Measurements from ENCODE around the gene BRINP2. TPM values are rescaled to one million over a fixed set of nuclear protein-coding genes. Genes with fewer than 3 reads are reported as not detected.

Gene BRINP2
- polyA plus RNA-seq, 4 donors, result 0.16 to 1.1 (median 0.60) TPM

DNA sequence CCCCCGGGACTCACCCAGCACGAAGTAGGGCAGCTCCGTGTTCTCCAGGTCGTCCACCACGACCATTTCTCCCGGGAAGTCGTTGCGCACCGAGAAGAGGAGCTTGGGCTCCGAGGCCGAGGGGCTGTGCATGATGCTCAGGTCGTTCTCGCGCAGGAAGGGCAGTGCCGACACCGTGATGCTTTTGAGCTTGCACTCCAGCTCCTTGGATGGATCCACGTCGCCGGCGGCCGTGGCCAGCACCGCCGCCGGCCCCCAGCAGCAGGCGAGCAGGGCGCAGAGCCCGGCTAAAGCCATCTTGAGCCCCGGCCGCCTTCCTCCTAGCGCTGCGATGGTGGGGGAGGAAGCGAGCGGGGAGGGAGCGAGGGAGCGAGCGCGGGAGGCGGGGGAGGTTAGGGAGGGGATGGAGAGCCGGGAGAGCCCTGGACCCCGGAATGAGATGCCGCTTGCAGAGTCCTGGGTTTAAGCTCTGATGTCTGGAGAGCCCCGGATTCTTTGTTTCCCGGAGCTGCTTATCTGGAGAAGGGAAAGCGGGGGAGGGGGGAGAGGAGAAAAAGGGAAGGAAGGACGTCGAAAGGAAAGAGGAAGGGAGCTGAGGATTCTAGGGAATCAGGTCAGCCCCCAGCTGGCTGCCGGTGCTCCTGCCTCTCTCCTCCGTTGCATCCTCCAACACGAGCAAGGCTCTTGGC is 6.2 kb upstream of the BRINP2 start, which contains the start of gene ASTN1:
ASTN1 (minus strand) TSS at position 333 of the 689 bp plus-strand sequence; CDS start at position 297, 36 bp downstream.
- DNase-seq (ENCODE audit: low read depth in 4 of 4, low spot score in 3 of 4), result no peak

DNA sequence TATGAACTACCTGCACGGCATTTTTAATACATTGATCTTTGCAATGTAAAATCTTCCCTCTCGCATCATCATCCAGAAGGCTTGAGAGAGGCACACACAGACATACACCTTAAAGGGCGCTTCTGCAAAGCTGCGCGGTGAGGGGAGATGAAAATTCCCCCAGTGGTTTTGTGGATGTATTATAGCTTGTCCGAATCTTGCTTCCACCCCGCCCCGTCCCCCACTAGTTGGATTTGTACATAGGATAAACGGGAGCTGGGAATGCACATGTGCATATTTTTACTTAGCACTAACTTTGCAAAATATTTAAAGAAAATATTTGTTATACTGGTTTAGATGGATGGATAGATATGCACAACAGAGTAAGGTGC is 5.7 kb upstream of the BRINP2 start:
- DNase-seq (ENCODE audit: low read depth in 4 of 4, low spot score in 3 of 4), result no peak

GRCh38 chr1:177171536-177172123 is 872 bp downstream of the BRINP2 start:
- no peak for DNase-seq (ENCODE audit: low read depth in 4 of 4, low spot score in 3 of 4)

DNA sequence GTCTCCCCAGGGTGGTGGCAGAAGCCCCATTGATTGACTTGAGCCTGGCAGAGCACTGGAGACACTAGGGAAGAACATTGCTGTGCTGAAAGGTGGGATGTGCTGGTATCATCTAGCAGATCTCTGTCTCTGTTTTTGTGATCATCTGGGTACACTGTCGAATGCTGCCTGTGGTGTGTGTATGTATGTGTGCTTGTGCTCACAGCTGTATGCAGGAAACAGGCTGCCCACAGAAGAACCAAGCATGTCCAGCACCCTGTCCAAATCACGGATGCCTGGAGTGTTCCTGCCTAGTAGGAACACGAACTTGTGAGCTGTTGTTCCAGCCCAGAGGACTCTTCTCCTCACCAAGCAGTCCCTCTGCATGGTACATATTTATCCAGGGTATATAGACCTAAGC is 1.5 kb downstream of the BRINP2 start:
- DNase-seq (ENCODE audit: low read depth in 4 of 4, low spot score in 3 of 4), result no peak

DNA sequence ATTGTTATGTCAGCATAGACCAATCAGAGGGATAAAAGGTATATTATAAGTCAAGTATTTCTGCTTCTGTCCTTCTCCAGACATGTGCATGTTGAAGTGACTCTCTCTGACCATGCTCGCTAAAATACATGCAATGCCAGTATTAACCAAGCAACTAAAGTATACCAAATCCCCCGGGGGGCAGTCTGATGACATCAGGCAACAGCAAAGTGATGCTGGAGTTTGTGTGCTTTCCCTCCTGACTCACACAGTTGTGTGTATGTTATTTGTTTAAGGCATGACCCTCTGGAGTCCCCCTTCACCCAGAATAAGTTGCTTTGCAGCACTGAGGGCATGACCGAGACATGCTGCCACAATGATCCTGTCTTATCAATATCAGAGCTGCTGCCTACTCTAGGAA is 2.1 kb downstream of the BRINP2 start:
- DNase-seq (ENCODE audit: low read depth in 4 of 4, low spot score in 3 of 4), result no peak

- no peak for DNase-seq (ENCODE audit: low read depth in 4 of 4, low spot score in 3 of 4)
Measured at GRCh38 chr1:177173976-177174375, 3.2 kb downstream of the BRINP2 start.

DNA sequence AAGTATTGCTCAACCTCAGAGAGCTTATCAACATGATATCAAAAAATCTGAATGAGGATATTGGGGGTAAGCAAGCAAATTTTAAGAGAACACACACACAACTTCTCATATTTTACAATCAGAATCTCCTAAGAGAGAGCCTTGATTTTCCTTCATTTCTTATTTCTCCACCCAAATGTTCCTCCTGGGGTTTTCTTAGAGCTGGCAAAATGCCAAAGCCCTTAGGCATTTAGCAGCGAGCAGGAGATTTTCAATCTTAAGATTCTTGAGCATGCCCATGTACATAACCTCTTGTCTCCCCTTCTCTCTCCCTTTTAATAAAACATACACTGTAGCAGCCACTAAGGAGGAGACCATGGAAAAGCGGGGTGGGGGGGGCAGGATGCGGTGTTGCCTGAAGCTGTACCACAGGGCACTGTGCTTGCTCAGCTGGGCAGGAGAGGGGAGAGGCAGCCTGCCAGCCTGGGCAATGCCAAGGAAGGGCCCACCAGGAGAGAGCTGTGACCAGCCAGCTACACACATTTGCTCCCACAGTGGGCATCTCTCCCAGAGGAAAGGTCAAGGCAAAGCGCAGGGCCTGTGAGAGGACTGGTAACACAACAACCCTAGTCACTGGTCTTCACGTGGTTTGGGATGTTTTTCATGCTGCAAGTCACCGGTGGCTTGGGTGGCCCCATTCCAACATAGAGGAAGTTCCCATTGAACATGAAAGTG is 4.3 kb downstream of the BRINP2 start:
- DNase-seq (ENCODE audit: low read depth in 4 of 4, low spot score in 3 of 4), result no peak

DNA sequence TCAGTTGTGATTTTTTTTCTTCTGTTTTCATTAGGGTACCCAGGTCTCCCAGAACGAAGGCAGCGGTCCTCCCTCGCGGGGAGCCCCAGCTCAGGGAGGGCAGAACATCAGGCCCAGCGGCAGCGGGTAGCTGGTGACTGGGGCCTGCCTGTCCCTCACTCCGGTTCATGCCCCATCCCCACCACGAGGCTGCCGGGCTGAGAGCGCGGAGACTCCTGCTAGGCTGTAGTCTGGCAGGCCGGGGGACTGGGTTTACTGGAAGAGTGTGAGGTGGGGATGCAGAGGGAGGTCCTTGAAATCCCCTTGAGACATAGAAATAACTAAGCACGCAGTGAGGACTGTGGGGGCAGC is 10.5 kb downstream of the BRINP2 start:
- DNase-seq (ENCODE audit: low read depth in 4 of 4, low spot score in 3 of 4), result no peak

- DNase-seq (ENCODE audit: low read depth in 4 of 4, low spot score in 3 of 4), result peak in 2 of 4 donors; percentile 39 to 46
Measured at GRCh38 chr1:177181631-177182291, 11.0 kb downstream of the BRINP2 start.

- no peak for DNase-seq (ENCODE audit: low read depth in 4 of 4, low spot score in 3 of 4)
Measured at GRCh38 chr1:177183836-177184235, 13.1 kb downstream of the BRINP2 start.

DNA sequence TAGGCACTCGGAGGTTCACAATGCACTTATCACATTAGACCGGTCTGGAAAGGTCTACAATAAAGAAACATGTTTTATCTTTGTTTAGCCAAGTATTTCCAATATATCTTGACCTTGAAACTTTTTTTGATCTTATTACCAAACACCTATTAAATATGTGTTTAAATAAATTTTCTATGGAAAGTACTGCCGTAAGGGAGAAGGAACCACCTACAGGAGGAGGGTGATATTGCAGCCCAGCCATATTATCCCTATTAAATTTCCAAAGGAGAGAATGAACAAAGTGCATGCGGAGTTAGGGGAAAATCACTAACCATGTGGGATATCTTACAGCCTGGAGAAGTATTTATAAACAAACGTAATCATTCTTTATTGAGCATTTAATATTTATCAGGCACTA is 14.5 kb downstream of the BRINP2 start:
- DNase-seq (ENCODE audit: low read depth in 4 of 4, low spot score in 3 of 4), result no peak

DNA sequence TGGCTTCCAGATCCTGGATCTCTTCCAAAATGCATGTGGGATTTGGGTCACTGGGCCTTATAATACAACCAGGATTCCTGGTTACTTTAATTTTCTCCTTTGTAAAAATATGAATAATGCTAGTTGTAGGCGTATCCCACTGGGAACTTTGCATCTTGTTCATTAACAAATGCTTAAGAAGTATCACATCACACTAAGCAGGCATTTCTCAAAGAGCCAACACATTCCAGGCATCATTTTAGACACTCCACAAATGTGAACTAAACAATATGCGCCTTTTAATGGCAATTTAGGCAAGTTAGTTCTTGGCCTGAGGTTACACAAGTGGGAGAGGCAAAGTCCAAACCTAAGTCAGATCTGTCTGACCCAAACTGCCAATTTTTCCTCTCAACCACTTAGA is 15.9 kb downstream of the BRINP2 start:
- no peak for DNase-seq (ENCODE audit: low read depth in 4 of 4, low spot score in 3 of 4)

- DNase-seq (ENCODE audit: low read depth in 4 of 4, low spot score in 3 of 4), result no peak
Measured at GRCh38 chr1:177190308-177190970, 19.7 kb downstream of the BRINP2 start.

GRCh38 chr1:177198243-177198642 is 27.5 kb downstream of the BRINP2 start:
- no peak for DNase-seq (ENCODE audit: low read depth in 4 of 4, low spot score in 3 of 4)

DNA sequence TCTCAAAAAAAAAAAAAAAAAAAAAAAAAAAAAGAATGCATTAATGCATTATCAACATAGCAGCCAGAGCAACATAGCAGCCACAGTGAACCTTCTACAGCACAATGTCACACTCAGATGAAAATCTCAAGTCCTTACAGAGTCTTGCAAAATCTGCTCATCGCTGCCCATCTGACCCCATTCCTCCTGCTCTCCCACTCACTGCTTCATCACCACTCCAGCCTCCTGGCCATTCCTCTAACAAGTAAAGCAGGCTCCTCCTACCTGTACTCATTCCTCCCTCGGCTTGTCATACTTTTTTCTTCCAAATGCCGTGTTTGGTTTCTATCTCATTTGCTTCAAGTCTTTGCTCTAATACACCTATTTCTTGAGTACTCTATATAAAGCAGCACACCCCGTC is 29.5 kb downstream of the BRINP2 start:
- DNase-seq (ENCODE audit: low read depth in 4 of 4, low spot score in 3 of 4), result no peak

GRCh38 chr1:177206831-177207355 is 36.1 kb downstream of the BRINP2 start:
- no peak for DNase-seq (ENCODE audit: low read depth in 4 of 4, low spot score in 3 of 4)

DNA sequence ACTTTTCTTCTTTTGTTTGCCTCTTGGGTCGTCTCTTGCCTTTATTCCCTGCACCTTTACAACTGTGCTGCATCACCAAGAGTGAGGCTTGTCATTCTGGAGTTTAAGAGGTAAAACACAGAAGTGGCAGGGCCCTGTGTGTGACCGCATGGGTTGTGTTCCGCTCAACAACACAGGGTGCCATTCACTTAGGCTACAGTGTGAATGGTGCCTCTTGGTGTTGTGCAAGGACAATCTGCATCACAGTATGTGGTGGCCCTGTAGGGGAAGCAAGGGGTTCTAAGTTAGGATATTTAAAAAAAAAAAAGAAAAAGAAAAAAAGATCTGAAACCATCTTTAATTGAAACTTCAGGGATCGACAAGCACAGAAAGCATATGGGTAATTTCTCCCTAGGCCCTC is 38.2 kb downstream of the BRINP2 start:
- no peak for DNase-seq (ENCODE audit: low read depth in 4 of 4, low spot score in 3 of 4)

DNA sequence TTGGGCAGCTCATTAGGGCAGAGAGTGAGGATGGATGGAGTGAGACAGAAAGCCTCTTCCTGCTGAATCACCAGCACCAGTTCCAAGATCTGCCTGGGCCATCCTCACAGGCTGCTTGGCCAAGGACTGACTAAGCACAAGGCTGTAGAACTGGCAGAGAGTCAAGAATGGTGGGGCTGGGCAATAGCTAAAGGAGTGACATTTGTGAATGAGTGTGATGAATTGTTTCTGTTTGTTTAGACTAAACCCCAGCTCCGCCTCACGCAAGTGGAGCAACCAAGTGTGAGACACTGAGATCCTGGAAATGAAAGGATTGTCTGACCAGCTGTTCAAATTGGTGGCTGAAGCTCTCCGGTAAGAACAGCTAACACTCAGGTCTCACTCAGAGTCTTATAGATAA is 38.6 kb downstream of the BRINP2 start:
- DNase-seq (ENCODE audit: low read depth in 4 of 4, low spot score in 3 of 4), result no peak

GRCh38 chr1:177210071-177210470 is 39.3 kb downstream of the BRINP2 start:
- no peak for DNase-seq (ENCODE audit: low read depth in 4 of 4, low spot score in 3 of 4)

DNA sequence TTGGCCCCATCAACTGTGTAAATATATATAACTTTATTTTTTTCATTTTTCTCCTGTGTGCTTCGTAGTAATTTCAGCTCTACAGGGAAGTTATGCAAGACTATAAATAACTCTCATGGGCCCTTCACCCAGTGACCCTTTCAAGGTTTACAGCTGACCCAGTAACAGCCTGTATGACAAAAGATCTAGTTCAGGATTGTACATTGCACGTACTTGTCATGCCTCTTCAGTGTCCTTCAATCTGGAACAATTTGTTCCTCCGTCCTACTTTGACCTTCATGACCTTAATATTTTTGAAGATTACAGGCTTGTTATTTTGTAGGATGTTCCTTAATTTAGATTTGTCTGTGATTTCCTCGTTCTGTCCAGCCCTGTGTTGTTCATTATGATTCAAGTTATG is 40.5 kb downstream of the BRINP2 start:
- no peak for DNase-seq (ENCODE audit: low read depth in 4 of 4, low spot score in 3 of 4)

Measured in left renal pelvis (tissue), 4 donors.